Ishikawa (cell line): Measurements from ENCODE around the gene OR2V2.

Experiments
- CEBPB ChIP-seq: IDR thresholded peaks from 2 replicates; pipeline ENCODE4 v1.6.1; 2012
- CREB1 ChIP-seq: IDR thresholded peaks from 2 replicates; pipeline ENCODE4 v1.6.1; 2012; ENCODE audit warnings: low read depth
- EGR1 ChIP-seq: IDR thresholded peaks from 2 replicates; pipeline ENCODE4 v1.6.1; 2012
- EP300 ChIP-seq: IDR thresholded peaks from 2 replicates; pipeline ENCODE4 v1.6.1; 2012; ENCODE audit warnings: borderline replicate concordance
- FOXM1 ChIP-seq: IDR thresholded peaks from 2 replicates; pipeline ENCODE4 v1.6.1; 2012; ENCODE audit warnings: low read depth, borderline replicate concordance
- MAX ChIP-seq: IDR thresholded peaks from 2 replicates; pipeline ENCODE4 v1.6.1; 2012
- NFIC ChIP-seq: IDR thresholded peaks from 2 replicates; pipeline ENCODE4 v1.6.1; 2012
- RAD21 ChIP-seq: IDR thresholded peaks from 2 replicates; pipeline ENCODE4 v1.6.1; 2012; ENCODE audit warnings: low read depth
- TAF1 ChIP-seq: IDR thresholded peaks from 2 replicates; pipeline ENCODE4 v1.6.1; 2012; ENCODE audit warnings: low read depth, mild to moderate bottlenecking
- TCF12 ChIP-seq: IDR thresholded peaks from 2 replicates; pipeline ENCODE4 v1.6.1; 2012; ENCODE audit warnings: low read depth
- TEAD4 ChIP-seq: IDR thresholded peaks from 2 replicates; pipeline ENCODE4 v1.6.1; 2012
- YY1 ChIP-seq: IDR thresholded peaks from 2 replicates; pipeline ENCODE4 v1.6.1; 2012; ENCODE audit warnings: low read depth
- ZBTB7A ChIP-seq: IDR thresholded peaks from 2 replicates; pipeline ENCODE4 v1.6.1; 2012; ENCODE audit warnings: low read depth
- TF ChIP-seq, protein P1 (sequence below): IDR thresholded peaks from 2 replicates; pipeline ENCODE4 v1.6.1; 2012
- TF ChIP-seq, protein P2 (sequence below): IDR thresholded peaks from 2 replicates; pipeline ENCODE4 v1.6.1; 2012; ENCODE audit warnings: low read depth, mild to moderate bottlenecking

The OR2V2 gene

DNA sequence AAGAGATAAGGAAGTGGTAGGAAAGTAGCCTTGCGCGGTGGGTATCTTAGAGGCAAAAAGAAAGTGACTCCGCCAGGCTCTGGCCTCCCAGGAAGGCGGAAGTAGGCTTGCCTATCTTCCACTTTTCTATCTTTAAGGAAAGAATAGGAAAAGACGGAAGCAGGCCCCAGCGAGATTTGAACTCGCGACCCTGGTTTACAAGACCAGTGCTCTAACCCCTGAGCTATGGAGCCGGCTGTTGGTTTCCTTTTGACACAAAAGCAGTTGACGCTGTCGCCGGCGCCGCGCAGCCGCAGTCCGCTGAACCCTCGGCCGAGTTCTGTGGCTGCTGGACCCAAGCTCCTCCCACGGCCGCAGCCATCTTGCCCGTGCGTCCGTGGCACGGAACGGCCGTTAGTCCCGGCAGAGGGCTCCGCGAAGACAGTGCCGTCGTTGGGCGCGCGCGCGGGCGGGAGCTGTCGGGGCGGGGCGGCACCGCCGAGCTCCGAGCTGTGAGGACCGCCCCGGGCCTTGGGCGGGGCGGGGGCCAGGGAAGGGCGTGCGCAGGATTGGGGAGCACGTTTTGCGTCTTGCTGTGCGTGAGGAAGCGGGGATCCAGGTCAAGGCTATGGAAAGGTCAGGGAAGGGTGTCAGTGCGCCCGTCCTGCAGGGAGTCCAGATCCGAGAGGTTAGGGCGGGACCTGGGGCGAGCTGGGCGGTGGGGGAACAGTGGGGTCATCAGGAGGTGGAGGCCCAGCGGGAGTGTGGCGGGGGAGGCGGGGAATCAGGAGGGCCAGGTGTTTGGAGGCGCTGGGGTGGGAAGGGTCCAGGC is 44.3 kb downstream of the OR2V2 start:
- TF ChIP-seq FOXM1 (no peak), TCF12 (peak; percentile 33; the same call in 1 of the 2 replicates), ZBTB7A (0 out of 2 replicates have a peak, but pooled peaks have one; percentile 72), MAX (peak; percentile 80), CEBPB (peak; percentile 47), TEAD4 (peak; percentile 92), EGR1 (peak; percentile 24; the same call in 1 of the 2 replicates), YY1 (peak; percentile 92), NFIC (no peak), TAF1 (peak; percentile 61; the same call in 1 of the 2 replicates), EP300 (no peak), RAD21 (no peak), CREB1 (no peak)
- TF ChIP-seq, protein P1, sequence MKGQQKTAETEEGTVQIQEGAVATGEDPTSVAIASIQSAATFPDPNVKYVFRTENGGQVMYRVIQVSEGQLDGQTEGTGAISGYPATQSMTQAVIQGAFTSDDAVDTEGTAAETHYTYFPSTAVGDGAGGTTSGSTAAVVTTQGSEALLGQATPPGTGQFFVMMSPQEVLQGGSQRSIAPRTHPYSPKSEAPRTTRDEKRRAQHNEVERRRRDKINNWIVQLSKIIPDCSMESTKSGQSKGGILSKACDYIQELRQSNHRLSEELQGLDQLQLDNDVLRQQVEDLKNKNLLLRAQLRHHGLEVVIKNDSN = no peak
- TF ChIP-seq, protein P2, sequence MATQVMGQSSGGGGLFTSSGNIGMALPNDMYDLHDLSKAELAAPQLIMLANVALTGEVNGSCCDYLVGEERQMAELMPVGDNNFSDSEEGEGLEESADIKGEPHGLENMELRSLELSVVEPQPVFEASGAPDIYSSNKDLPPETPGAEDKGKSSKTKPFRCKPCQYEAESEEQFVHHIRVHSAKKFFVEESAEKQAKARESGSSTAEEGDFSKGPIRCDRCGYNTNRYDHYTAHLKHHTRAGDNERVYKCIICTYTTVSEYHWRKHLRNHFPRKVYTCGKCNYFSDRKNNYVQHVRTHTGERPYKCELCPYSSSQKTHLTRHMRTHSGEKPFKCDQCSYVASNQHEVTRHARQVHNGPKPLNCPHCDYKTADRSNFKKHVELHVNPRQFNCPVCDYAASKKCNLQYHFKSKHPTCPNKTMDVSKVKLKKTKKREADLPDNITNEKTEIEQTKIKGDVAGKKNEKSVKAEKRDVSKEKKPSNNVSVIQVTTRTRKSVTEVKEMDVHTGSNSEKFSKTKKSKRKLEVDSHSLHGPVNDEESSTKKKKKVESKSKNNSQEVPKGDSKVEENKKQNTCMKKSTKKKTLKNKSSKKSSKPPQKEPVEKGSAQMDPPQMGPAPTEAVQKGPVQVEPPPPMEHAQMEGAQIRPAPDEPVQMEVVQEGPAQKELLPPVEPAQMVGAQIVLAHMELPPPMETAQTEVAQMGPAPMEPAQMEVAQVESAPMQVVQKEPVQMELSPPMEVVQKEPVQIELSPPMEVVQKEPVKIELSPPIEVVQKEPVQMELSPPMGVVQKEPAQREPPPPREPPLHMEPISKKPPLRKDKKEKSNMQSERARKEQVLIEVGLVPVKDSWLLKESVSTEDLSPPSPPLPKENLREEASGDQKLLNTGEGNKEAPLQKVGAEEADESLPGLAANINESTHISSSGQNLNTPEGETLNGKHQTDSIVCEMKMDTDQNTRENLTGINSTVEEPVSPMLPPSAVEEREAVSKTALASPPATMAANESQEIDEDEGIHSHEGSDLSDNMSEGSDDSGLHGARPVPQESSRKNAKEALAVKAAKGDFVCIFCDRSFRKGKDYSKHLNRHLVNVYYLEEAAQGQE = no peak

DNA sequence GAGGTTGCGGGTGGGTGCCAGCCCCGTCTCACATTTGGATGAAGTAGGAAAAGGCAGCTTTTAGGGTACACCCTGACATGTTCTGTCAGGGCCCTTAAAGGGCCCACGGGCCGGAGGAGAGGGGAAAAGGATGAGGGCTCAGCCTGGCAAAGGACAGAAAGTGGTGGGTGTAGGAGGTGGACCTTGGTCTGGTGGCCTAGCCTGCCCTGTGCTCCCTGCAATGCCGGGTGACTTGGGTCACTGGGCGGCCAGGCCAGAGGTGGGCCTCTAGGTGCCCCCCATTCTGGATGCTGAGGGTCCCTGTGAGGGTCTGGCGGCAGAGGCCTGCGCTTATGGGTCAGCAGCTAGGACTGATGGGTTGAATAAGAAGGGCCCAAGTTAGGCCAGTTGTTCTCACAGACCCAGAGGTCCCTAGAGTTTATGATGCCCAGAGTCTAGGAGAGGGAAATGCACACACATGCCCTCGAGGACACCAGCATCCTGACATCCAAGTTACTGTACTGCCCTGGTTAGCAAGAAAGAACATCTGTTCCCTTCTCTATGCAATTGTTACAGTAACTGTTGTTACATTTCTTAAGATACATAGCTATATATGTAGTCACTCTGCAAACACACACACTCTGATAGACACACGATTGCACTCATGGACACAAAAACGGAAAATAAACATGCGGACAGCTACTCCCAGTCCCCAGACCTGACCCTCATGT is 45.1 kb downstream of the OR2V2 start:
- TF ChIP-seq TAF1 = no peak
- TF ChIP-seq FOXM1 = no peak

- TF ChIP-seq, protein P1 = no peak
- TF ChIP-seq FOXM1 (no peak), YY1 (no peak), RAD21 (no peak), CREB1 (no peak), MAX (no peak), NFIC (no peak), EP300 (no peak), TAF1 (no peak), TCF12 (no peak), EGR1 (no peak), CEBPB (no peak), TEAD4 (no peak), ZBTB7A (no peak)
- TF ChIP-seq, protein P2 = no peak
Measured at GRCh38 chr5:181193656-181194055, 46.3 kb downstream of the OR2V2 start.

DNA sequence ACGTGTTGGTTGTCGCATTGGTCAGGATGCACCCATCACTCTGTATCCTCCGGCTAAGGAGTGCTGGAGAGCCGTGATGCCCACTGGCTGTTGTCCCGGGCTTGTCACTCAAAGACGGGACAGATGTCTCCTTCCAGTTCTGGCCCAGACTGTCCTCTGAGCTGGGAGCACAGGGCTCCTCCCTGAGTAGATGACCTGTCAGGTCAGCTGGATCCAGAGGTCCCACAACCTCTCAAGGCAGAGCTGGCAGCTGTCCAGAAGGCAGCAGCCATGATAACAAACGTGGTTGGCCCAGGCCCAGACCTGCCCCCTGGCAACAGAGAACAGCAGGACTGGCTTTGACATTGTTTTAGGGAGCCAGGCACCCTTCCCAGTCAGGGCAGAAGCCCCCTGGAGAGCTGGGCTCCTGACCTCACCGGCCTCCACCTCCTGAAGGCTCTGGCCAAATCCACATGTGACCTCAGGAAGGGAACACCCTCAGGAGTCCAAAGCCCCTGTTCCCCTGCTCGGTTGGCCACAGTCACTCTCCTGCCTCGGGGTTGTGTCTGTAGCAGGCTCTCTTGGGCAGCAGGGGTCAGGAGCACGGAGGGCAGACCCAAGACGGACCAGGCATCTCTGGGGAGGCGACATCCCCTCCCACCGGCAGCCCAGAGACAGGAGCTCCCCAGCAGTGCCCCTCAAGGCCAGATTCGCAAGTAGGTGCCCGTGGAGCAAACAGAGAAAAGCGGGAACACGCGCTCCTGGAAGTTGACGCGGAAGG is 47.3 kb downstream of the OR2V2 start:
- TF ChIP-seq NFIC (peak; percentile 73), EGR1 (no peak), MAX (no peak), YY1 (peak; percentile 58; the same call in 1 of the 2 replicates)

GRCh38 chr5:181195249-181195761 is 47.9 kb downstream of the OR2V2 start:
- no peak for TF ChIP-seq YY1
- TF ChIP-seq FOXM1 = no peak
- TF ChIP-seq EGR1 = no peak
- TF ChIP-seq, protein P2 = no peak
- TF ChIP-seq MAX = no peak
- TF ChIP-seq ZBTB7A = no peak
